HepG2 (cell line): ENCODE measurements around the gene INF2. TPM values are rescaled to one million over a fixed set of nuclear protein-coding genes. Genes with fewer than 3 reads are reported as not detected.

Experiments used
- AGO1 ChIP-seq: fragments of 200-400 bp; formaldehyde crosslinking; IDR thresholded peaks from 2 replicates; pipeline ENCODE4 v1.6.1; 2017; ENCODE audit warnings: mild to moderate bottlenecking, low read depth, low read length, moderate library complexity; ENCODE audit not compliant: poor library complexity, severe bottlenecking
- ELF3 ChIP-seq: IDR thresholded peaks from 2 replicates; pipeline ENCODE4 v1.6.1; 2016; ENCODE audit warnings: missing genetic modification reagents, missing compliant biosample characterization
- KMT2A ChIP-seq: sonication (generic); formaldehyde crosslinking; IDR thresholded peaks from 2 replicates; pipeline ENCODE4 v1.4.0; 2020; ENCODE audit warnings: missing genetic modification reagents
- MIER3 ChIP-seq: IDR thresholded peaks from 2 replicates; pipeline ENCODE4 v1.6.1; 2016; ENCODE audit warnings: missing compliant biosample characterization, borderline replicate concordance
- NFYC ChIP-seq: IDR thresholded peaks from 2 replicates; pipeline ENCODE4 v1.6.1; 2016; ENCODE audit warnings: missing genetic modification reagents, missing compliant biosample characterization
- NONO ChIP-seq, 2 experiments: fragments of 450-650 bp in 1 of 2; sonication (generic) in 1 of 2; formaldehyde crosslinking in 1 of 2; IDR thresholded peaks in 1 of 2; conservative IDR thresholded peaks in 1 of 2; 2 replicates each; pipeline versions ENCODE4 v1.6.1 to v1.8.0; 2017 to 2022; ENCODE audit warnings: mild to moderate bottlenecking in 1 of 2, missing genetic modification reagents in 1 of 2, moderate library complexity in 1 of 2
- NR3C1 ChIP-seq: sonication (generic); formaldehyde crosslinking; IDR thresholded peaks from 2 replicates; pipeline ENCODE4 v1.4.0; 2020; ENCODE audit warnings: missing genetic modification reagents
- SAP130 ChIP-seq: IDR thresholded peaks from 2 replicates; pipeline ENCODE4 v1.6.1; 2016; ENCODE audit warnings: low read depth
- SATB2 ChIP-seq: sonication (generic); formaldehyde crosslinking; IDR thresholded peaks from 2 replicates; pipeline ENCODE4 v1.5.0; 2020; ENCODE audit warnings: missing genetic modification reagents
- TBX2 ChIP-seq: sonication (generic); formaldehyde crosslinking; IDR thresholded peaks from 2 replicates; pipeline ENCODE4 v1.5.0; 2020; ENCODE audit warnings: missing genetic modification reagents, mild to moderate bottlenecking, borderline replicate concordance
- ZNF230 ChIP-seq: sonication (generic); formaldehyde crosslinking; IDR thresholded peaks from 2 replicates; pipeline ENCODE4 v1.4.0; 2020; ENCODE audit warnings: mild to moderate bottlenecking, missing genetic modification reagents
- ZNF501 ChIP-seq: sonication (generic); formaldehyde crosslinking; IDR thresholded peaks from 2 replicates; pipeline ENCODE4 v1.5.1; 2020; ENCODE audit warnings: mild to moderate bottlenecking, moderate library complexity, missing genetic modification reagents
- ZNF546 ChIP-seq: sonication (generic); formaldehyde crosslinking; conservative IDR thresholded peaks from 2 replicates; pipeline ENCODE4 v1.8.1; 2023; ENCODE audit warnings: mild to moderate bottlenecking, missing genetic modification reagents
- ZNF567 ChIP-seq: sonication (generic); formaldehyde crosslinking; IDR thresholded peaks from 2 replicates; pipeline ENCODE4 v1.8.1; 2023; ENCODE audit warnings: mild to moderate bottlenecking, missing genetic modification reagents, borderline replicate concordance
- ZNF589 ChIP-seq: sonication (generic); formaldehyde crosslinking; conservative IDR thresholded peaks from 2 replicates; pipeline ENCODE4 v1.8.0; 2022; ENCODE audit warnings: mild to moderate bottlenecking, moderate library complexity, missing genetic modification reagents
- ZNF768 ChIP-seq: sonication (generic); formaldehyde crosslinking; IDR thresholded peaks from 2 replicates; pipeline ENCODE4 v1.4.0; 2020; ENCODE audit warnings: missing genetic modification reagents
- polyA plus RNA-seq, 8 experiments: library from polyadenylated mRNA; depleted of rRNA in 3 of 8; stranded (reverse) in 7 of 8; unstranded in 1 of 8; fragments of >200 nt; fragmentation: Illumina TruSeq in 4 of 8; extraction: Trizol in 4 of 8; gene quantifications; 2 replicates each; pipeline versions ENCODE4 v1.2.1 to v1.2.3, GENCODE V29; 2011 to 2016; ENCODE audit warnings: low read depth in 4 of 8, missing spikeins in 1 of 8, mixed read lengths in 1 of 8; ENCODE audit not compliant: insufficient read depth in 1 of 8
- total RNA-seq, 5 experiments: library from RNA; depleted of rRNA; stranded (reverse); fragments of >200 nt; fragmentation: Illumina TruSeq; extraction: Trizol; gene quantifications; 2 replicates each; pipeline ENCODE4 v1.2.3, GENCODE V29; 2016; ENCODE audit warnings: low read depth in 1 of 5
- TF ChIP-seq, protein P1 (sequence below): sonication (generic); formaldehyde crosslinking; IDR thresholded peaks from 2 replicates; pipeline ENCODE4 v1.4.0; 2020; ENCODE audit warnings: missing genetic modification reagents
- TF ChIP-seq, protein P2 (sequence below): sonication (generic); formaldehyde crosslinking; IDR thresholded peaks from 2 replicates; pipeline ENCODE4 v1.4.0; 2020; ENCODE audit warnings: missing genetic modification reagents
- TF ChIP-seq, protein P3 (sequence below): sonication (generic); formaldehyde crosslinking; IDR thresholded peaks from 2 replicates; pipeline ENCODE4 v1.5.0; 2020; ENCODE audit warnings: missing genetic modification reagents

The INF2 gene
- total and polyA plus RNA-seq, 2 of the 13 experiments (the other 11 are each of a cell fraction or from before 2014, with no cell fraction given), result 16.4 to 26.4 TPM

DNA sequence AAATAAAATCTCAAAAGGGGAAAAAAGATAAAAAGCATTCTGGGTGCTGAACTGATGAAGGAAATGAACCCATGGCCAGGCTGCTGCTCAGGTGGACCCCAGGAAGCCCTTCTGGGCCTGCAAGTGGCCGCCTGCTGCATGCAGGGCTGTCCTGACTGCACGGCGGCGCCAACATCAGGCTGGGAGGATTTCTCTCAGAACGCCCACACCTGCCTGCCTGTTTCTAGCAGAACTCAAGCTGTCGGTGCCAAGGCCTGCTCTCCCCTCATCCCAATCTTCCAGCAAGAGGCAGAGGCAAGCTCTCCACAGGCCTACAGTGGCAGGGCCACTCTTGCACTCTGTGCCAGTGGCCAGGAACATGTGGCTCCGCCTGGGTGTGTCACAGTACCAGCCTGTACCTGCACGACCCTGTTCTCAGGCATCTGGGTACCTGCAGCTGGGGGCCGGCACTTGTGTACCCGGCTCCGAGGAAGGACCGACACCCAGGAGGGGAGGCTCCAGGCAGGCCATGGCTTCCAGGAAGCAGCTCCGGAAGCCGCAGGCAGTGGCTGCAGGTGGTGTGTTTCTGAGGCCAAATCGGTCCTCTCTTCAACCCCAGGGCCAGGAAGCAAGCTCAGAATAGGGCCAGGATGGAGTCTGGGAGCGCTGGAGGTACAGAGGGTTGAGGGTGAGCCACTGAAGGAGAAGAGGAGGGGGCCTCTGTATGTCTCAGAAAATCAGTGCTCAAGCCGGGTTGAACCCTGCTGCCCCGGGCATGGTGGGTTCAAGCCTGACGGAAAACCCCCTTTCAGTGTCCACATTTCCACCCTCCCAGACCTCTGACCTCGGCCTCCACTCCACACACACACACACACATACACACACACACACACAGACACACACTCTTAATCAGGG, 2.5 kb upstream of the INF2 start (continued):
- TF ChIP-seq, protein P1, sequence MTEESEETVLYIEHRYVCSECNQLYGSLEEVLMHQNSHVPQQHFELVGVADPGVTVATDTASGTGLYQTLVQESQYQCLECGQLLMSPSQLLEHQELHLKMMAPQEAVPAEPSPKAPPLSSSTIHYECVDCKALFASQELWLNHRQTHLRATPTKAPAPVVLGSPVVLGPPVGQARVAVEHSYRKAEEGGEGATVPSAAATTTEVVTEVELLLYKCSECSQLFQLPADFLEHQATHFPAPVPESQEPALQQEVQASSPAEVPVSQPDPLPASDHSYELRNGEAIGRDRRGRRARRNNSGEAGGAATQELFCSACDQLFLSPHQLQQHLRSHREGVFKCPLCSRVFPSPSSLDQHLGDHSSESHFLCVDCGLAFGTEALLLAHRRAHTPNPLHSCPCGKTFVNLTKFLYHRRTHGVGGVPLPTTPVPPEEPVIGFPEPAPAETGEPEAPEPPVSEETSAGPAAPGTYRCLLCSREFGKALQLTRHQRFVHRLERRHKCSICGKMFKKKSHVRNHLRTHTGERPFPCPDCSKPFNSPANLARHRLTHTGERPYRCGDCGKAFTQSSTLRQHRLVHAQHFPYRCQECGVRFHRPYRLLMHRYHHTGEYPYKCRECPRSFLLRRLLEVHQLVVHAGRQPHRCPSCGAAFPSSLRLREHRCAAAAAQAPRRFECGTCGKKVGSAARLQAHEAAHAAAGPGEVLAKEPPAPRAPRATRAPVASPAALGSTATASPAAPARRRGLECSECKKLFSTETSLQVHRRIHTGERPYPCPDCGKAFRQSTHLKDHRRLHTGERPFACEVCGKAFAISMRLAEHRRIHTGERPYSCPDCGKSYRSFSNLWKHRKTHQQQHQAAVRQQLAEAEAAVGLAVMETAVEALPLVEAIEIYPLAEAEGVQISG (CRISPR knock-in tag), result peak; percentile 93
- TF ChIP-seq ELF3 (no peak), ZNF230 (no peak), KMT2A (CRISPR knock-in tag) (no peak), NFYC (no peak), MIER3 (no peak), SAP130 (CRISPR knock-in tag) (0 out of 2 replicates have a peak, but pooled peaks have one; percentile 27), ZNF768 (CRISPR knock-in tag) (peak; percentile 42; the same call in 1 of the 2 replicates), NR3C1 (no peak), SATB2 (CRISPR knock-in tag) (no peak), ZNF589 (no peak), TBX2 (no peak), ZNF501 (CRISPR knock-in tag) (peak; percentile 32; the same call in 1 of the 2 replicates), AGO1 (no peak), NONO (IDR thresholded peaks at IDR 0.05) (no peak), NONO (CRISPR knock-in tag; conservative IDR thresholded peaks at IDR 0.05) (no peak), ZNF567 (CRISPR knock-in tag) (0 out of 2 replicates have a peak, but pooled peaks have one; percentile 33), ZNF546 (CRISPR knock-in tag) (0 out of 2 replicates have a peak, but pooled peaks have one; percentile 11)
- TF ChIP-seq, protein P2, sequence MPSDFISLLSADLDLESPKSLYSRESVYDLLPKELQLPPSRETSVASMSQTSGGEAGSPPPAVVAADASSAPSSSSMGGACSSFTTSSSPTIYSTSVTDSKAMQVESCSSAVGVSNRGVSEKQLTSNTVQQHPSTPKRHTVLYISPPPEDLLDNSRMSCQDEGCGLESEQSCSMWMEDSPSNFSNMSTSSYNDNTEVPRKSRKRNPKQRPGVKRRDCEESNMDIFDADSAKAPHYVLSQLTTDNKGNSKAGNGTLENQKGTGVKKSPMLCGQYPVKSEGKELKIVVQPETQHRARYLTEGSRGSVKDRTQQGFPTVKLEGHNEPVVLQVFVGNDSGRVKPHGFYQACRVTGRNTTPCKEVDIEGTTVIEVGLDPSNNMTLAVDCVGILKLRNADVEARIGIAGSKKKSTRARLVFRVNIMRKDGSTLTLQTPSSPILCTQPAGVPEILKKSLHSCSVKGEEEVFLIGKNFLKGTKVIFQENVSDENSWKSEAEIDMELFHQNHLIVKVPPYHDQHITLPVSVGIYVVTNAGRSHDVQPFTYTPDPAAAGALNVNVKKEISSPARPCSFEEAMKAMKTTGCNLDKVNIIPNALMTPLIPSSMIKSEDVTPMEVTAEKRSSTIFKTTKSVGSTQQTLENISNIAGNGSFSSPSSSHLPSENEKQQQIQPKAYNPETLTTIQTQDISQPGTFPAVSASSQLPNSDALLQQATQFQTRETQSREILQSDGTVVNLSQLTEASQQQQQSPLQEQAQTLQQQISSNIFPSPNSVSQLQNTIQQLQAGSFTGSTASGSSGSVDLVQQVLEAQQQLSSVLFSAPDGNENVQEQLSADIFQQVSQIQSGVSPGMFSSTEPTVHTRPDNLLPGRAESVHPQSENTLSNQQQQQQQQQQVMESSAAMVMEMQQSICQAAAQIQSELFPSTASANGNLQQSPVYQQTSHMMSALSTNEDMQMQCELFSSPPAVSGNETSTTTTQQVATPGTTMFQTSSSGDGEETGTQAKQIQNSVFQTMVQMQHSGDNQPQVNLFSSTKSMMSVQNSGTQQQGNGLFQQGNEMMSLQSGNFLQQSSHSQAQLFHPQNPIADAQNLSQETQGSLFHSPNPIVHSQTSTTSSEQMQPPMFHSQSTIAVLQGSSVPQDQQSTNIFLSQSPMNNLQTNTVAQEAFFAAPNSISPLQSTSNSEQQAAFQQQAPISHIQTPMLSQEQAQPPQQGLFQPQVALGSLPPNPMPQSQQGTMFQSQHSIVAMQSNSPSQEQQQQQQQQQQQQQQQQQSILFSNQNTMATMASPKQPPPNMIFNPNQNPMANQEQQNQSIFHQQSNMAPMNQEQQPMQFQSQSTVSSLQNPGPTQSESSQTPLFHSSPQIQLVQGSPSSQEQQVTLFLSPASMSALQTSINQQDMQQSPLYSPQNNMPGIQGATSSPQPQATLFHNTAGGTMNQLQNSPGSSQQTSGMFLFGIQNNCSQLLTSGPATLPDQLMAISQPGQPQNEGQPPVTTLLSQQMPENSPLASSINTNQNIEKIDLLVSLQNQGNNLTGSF (CRISPR knock-in tag), result no peak
- TF ChIP-seq, protein P3, sequence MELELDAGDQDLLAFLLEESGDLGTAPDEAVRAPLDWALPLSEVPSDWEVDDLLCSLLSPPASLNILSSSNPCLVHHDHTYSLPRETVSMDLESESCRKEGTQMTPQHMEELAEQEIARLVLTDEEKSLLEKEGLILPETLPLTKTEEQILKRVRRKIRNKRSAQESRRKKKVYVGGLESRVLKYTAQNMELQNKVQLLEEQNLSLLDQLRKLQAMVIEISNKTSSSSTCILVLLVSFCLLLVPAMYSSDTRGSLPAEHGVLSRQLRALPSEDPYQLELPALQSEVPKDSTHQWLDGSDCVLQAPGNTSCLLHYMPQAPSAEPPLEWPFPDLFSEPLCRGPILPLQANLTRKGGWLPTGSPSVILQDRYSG (CRISPR knock-in tag), result no peak
